ENCODE data around the gene DIPK1B.

DIPK1B gene

DNA sequence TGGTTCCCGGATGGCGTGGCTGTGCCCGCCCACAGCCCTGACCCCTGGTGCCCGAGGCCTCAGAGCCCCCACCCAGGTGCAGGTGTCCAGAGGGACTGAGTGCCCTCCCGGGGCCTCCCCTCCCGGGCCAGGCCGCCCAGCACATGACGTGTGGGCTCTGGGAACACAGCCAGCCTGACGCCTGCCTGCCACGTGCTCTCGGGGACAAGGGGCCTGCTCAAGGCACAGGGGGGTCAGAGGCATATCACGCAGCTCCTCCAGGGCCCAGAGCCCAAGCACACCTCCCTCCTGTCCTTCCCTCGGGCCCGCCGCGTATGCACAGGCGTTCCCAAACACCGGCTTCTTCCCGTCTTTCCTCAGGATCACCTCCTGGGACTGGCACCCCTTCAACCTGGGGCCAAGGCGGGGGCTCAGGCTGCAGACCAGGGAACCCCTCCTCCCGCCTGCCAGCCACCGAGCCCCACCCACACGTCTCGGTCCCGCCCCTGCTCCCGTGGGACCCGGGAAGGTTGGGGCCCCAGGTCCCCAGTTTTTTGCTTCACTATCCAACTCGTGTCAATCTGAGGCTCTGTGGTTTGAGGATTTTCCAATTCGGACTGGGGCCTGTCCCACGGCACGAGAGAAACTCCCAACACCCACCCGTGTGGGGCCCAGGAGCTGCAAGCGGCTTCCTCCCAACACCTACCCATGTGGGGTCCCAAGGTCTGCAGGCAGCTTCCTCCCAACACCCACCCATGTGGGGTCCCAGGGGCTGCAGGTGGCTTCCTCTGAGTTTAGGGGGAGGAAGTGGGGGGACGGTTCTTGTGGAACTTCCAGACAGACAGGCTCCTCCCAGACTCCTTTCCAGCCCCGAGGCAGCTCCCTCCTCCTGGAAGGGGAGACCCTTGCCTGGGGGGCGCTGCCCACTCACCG is 28.9 kb downstream of the DIPK1B start:
- DNase-seq: no peak

DNA sequence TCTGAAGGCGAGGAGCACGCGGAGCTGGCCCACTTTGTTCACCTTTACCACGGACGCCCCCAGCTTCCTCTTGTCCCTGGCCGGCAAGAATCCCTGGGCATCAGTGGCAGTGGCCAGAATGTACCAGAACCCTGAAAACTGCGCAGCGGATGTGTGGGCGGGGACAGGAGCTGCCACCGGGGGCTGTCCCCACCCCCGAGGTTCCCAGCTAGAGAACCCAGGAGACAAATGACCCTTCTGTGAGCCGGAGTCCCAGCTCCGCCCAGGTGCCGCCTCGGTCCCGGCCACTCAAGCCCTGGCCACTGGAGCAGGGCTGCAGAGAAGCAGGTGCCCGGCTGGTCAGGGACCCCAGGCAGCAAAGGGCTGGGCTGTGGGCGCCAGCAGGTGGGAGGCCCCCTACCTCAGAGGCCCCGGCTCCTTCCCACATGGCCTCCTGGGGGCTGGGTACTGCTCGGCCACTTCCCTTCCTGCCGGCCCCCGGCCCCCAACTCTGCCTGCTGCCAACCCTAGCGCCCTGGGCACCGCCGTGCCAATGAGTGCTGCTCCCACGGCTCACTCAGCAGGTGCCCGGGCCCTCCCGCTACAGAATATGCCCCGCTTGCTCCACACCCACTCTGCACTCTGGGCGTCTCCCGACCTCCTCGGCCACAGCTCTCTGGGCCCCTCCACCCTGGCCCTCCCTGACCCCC is 29.7 kb downstream of the DIPK1B start:
- DNase-seq: no peak

DNA sequence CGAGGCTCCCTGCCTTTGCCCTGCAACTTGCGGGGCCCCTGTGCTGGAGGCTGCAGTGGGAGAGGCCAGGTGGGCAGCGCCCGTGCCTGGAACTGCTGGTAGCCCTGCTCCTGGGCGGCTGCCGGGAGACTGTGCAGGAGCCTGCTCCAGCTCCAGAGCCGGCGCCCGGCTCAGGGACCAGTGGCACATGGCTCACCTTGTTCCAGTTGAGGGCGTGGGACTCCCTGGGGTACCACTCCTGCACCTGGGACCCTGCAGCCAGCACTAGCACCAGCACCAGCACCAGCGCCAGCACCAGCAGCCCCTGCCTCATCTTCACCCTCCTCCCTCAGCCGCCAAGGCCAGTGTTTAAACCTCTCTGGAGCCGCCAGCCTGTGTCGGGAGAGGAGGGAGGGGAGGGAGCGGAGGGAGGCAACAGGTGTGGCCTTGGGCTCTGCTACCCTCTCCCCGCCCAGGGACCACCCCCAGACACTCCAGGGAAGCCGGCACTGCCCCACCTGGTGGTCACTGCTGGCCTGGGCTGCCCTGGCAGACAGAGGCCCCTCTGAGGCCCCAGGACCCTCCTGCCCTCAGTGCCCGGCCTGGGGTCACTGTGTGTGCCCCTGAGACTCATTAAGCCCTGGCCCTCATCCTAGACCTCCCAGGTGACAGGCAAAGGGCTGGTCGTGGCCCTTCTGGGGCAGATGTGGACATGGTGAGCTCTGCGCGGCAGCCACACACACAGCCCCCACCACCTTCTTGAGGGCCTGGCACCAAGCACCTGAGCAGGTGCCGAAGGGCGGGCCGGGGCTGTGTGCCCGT is 30.4 kb downstream of the DIPK1B start, which contains the start of gene LCN10:
Gene LCN10 (minus strand): TSS at position 350 of the 801 bp plus-strand sequence. CDS start 37 bp downstream, at position 313.
- no peak for DNase-seq

DNA sequence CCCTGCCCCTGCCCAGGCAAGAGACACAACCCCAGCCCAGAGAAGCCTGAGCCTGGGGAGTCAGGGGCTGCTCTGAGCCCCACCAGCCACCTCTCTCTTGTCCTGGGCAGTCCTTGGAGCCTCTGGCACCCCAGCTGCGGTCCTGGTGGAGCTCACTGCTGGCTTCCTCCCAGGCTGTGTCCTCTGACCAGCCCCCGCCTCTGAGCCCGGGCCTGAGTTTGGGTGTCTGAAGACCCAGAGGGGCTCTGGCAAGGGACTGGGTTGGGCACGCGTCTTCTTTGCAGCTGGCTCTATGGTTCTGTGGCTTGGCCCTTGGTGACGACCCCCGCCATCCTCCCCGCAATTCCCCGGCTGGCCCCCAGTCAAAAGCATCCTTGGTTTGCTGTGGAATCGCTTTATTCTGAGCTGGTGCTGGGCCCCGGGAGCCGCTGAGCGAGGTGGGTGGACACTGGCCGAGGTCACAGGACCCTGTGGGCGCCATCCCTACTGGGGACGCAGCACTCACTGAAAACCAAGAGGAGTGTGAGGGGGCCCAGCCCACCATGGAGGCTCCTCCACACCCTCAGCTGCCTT is 31.4 kb downstream of the DIPK1B start:
- no peak for DNase-seq

DNA sequence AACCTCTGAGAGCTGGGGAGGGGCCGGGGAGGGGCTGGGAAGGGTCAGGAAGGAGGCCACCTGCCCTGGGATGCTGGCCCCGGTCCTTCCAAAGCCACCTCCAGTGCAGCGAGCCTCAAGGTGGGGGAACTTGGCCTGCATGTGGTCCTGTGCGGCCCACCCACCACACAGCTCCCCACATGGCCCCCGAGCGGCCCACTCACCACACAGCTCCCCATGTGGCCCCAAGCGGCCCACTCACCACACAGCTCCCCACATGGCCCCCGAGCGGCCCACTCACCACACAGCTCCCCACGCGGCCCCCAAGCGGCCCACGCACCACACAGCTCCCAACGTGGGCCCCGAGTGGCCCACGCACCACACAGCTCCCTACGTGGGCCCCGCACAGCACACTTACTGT is 32.4 kb downstream of the DIPK1B start:
- no peak for DNase-seq

DNA sequence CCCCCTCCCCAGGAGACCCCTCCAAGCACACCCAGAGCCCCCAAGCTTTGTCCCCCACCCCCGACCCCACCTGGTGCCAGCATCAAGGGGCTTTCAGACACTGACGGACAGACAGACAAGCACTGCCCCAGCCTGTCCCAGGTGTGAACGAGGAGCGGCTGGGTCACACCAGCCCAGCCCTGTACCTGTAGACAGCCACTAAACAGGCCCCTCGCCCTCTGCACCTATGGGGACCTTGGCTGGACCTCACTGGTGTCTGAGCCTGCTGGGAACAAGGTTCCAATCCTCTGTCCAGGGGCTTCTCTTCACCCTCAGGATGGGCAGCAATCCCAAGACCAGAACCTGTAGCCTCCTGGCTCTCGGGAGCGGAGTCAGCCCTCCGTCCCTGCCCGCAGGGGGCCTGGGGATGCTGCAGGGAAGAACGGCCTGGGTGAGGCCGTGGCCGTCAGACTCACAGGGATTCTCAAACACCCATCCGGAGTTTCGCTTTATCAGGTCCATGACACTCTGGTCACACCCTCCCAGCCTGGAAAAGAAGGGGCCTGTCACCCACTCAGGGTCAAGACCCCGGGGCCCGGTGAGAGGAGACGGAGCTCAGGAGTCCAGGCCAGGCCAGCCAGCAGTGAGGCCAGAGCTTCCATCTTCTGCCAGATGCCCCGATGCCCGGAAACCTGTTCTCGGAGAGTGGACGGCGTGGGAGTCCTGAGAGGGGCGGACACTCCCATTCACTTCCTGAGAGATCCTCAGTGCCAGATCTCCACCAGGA is 33.2 kb downstream of the DIPK1B start:
- no peak for DNase-seq

DNA sequence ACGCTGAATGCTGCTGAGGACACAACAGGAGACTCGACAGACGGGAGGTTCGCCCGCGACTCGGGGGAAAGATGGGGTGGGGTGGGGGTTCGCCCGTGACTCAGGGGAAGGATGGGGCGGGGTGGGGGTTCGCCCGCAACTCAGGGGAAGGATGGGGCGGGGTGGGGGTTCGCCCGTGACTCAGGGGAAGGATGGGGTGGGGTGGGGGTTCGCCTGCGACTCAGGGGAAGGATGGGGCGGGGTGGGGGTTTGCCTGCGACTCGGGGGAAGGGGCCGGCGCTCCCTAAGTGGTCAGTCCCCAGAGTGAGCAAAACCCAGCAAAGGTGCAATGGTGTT is 33.8 kb downstream of the DIPK1B start:
- DNase-seq: no peak

DNA sequence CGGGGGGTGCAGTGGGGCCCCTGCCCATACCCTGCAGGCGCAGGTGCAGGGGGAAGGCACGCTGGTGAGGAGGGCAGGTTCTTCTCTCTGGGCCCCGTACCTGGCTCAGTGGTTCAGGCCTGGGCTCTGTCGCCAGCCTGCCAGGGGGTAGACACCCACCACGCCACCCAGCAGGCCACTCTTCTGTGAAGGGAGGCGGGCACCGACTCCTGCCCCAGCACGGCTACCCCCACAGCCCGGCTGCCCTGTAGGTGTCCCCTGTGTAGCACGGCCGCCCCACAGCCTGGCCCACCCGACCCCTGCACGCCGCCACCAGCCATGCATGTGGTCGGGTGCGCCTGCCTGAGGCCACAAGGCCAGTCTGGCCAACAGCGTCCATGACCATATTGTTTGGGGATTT is 34.2 kb downstream of the DIPK1B start:
- no peak for DNase-seq

DNA sequence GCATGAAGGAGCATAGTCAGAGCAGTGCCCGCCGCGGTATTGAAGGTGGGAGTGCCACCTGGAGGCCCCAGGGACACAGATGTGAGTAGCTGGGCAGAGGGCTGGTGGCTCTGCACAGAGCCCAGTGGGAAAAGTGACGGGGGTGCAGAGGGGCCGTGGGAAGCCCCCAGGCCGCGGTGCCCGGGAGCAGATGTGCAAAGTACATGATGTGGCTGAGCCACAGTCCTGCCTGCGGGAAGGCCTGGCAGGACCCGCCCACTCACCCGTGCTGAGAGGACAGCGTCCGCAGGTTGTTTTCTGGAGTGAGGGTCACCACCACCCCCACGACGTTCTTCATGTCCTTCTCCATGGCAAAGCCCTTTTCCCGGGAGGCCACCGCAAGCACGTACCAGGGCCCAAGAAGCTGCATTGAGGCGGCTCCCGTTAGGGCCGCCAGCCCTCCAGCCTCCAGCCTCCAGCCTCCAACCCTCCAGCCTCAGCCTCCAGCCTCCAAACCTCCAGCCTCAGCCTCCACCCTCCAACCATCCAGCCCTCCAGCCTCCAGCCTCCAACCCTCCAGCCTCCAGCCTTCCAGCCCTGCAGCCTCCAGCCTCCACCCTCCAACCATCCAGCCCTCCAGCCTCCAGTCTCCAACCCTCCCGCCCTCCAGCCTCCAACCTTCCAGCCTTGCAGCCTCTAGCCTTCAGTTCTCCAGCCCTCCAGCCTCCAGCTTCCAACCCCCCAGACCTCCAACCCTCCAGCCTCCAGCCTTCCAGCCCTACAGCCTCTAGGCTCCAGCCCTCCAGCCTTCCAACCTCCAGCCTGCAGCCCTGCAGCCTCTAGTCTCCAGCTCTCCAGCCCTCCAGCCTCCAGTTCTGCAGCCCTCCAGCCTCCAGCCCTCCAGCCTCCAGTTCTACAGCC is 35.0 kb downstream of the DIPK1B start:
- no peak for DNase-seq

DNA sequence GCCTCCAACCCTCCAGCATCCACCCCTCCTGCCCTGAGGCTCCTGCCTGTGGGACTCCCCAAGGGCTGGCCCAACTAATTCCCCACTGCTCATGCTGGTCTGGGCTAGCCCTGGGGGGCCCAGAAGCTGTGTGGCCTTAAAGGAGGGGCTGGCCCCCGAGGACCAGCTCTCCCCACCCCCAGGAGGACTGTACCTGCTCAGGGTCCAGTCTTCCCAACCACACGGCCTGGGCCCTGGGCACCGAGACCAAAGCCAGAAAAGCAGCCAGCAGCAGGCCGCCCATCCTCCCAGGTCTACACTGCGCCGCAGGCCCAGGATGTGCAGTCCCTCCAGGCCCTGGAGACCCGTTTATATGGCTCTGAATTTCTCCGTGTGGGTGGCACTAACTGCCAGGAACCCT is 35.8 kb downstream of the DIPK1B start, which contains the start of gene LCN6:
Gene LCN6 (minus strand): TSS at position 325 of the 400 bp plus-strand sequence. CDS start 42 bp downstream, at position 283.
- DNase-seq: no peak

DNA sequence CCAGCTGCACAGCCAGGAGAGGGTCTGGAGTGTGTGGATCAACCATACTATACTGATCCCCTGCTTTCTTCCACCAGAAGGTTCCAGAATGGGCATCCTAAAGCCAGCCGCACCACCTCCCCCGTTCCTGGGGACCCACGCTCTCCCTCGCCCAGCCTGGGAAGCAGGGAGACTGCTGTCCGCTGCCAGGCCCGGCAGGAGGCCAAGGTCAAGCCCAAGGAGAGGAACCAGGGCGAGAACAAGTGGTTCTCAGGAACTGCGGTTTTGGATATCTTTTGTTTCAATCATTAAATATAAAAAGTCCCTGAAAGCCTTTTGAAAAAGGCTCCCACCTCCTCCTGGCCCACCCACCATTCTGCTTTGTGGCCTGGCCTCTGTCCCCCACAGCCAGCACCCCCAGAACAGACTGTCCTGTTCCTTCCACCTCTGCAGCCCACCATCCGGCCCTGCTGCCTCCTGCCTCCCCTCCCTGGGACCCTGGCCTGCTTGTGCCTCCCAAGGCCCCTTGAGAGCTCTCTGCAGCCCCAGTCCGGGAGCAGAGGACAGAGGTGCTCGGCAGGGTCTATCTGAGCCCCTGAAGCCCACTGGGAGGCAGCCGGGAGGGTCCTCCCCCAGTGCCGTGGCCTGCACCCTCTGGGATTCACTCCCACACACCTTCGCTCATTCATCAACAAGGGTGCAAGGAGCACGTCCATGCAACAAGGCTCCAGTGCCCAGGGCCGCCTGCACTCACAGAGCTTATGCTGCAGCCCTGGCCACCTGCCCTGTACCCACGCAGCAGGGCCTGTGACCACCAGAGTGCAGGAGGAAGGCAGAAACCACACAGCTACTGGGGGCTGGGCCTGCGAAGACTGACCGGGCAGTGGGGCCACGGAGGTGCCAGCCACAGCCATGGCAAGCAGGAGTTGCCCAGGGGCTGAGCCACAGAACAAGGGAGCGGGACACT is 36.6 kb downstream of the DIPK1B start:
- DNase-seq: no peak

DNA sequence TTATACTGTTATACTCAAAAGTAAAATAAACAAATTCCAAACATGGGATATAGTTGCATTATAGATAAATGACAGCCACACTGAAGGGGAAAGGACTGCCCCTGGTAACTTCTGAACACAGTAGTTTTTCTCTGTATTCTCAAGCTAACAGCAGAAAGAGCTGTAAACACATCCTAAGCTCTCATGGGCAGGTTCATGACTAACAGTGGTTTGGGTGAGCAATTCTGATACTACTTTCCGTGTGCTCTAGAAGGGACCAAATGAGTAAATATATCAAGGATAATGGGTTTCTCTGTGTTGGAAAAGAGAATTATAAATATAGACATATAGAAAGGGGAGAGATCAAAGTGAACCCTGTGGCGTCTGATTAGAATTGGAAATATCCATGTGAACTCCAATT is 38.2 kb downstream of the DIPK1B start:
- DNase-seq: no peak

DNA sequence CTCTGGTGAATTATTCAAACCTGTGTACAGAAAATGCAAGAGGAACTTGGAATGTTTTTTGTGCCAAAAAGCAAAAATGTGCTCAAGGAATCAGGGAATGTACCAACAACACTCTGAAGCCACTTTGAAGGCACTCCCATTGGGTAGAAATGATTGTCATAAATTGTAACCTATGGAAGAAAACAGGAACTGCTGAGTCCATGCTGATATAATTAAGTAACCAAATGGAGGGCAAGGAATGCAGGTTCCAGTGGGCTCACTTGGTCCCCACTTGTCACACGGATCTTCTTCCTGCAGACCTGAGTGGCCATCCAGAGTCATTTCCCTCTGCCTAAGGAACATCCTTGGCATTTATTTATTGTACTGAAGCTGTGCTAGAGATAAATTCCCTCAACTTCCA is 38.9 kb downstream of the DIPK1B start:
- DNase-seq: no peak

DNA sequence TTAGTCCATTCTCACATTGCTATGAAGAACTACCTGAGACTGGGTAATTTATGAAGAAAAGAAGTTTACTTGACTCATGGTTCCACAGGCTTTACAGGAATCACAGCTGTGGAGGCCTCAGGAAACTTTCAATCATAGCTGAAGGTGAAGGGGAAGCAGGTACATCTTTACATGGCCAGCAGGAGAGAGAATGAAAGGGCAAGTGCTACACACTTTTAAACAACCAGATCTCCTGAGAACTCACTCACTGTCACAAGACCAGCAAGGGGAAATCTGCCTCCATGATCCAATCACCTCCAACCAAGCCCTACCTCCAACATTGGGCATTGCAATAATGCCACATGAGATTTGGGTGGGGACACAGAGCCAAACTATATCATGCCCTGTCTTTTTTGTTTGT is 39.4 kb downstream of the DIPK1B start:
- no peak for DNase-seq

DNA sequence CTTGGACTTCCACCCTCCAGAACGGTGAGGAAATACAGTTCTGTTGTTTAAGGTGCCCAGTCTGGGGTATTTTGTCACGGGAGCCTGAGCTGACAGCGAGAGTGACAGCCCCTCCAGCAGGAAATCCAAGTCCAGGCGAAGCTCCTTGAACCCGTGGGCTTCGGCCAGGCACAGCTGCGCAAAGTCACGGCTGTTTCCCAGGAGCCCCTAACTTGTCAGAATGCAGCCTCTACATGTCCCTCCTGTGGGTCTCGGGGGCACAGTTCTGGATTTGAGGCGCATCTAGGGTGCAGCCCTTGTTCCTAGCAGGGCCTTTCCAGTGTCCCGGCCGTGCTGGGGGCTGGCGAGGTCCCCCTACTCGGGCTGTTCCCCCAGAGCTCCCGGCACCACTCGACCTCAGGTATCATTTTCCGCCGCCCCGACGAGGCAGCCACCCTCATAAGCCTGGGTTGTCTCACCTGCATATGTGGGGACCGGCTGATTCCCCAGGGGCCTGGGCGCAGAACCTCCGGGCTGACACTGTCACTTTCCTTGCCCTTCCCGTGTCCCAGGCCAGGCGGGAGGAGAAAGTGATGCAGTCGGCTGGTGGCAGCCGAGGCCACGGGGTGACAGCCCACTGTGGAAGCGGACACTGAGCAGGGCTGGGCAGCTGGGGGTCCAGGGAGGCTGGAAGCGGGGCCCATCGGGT is 41.1 kb downstream of the DIPK1B start:
- no peak for DNase-seq

DNA sequence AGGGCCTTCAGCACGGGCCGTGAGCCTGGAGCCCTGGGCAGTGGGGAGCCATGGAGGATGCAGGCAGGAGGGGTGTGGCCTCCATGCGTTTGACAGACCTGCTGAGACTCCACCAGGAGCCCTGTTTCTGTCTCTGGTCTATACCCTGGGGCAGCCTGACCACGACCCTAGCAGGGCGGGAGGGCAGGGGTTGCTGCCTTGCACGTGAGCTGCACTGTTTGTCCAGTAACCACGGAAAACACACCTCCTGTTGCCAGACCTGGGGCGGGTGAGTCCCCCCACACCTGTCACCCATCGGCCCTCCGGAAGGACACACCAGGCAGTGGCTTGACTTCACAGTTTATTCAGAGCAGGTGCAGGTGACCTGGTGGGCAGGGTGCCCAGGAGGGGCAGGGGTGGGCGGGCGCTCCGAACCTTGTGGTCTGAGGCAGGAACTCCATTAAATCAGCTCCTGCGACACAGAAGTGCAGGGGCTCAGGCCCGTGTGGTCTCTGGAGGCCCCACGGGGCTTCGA is 41.7 kb downstream of the DIPK1B start:
- DNase-seq: no peak

DNA sequence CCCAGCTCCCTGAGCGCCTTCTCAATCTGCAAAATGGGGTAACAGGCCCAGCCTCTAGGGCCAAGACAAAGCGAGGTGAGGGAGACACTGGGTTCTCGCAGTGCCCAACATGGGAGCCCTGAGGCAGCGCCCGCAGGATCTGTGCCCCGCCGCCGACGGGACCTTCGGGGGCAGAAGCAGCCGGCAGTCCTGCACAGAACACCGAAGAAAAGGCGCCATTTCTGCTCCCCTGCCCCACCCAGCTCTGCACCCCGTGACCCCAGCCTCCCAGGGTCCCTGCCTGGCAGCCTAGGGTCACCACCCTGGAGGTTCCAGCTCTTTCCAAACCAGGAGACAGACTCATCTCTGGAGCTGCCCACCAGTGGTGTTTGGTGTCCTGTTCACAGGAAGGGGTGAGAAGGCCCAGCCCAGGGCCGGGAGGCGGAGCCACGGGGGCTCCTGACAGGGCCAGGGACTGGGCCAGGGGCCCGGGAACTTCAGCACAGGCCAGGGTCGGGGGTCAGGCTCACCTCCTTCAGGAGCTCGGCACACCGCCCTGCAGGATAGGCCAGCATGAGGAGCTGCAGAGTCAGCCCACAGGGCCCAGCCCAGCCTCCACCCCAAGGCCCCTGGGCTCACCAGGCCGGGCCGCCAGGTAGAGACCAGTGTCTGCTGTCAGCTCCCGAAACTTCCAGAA is 42.4 kb downstream of the DIPK1B start:
- DNase-seq: no peak
